Measurements from ENCODE around the gene SMIM3.
"Not testable (repeated sequence)": the region's sequence is repeated elsewhere in the genome, so short reads cannot be mapped to it uniquely, and the experiment has no call there.

Gene SMIM3, protein sequence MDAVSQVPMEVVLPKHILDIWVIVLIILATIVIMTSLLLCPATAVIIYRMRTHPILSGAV

DNA sequence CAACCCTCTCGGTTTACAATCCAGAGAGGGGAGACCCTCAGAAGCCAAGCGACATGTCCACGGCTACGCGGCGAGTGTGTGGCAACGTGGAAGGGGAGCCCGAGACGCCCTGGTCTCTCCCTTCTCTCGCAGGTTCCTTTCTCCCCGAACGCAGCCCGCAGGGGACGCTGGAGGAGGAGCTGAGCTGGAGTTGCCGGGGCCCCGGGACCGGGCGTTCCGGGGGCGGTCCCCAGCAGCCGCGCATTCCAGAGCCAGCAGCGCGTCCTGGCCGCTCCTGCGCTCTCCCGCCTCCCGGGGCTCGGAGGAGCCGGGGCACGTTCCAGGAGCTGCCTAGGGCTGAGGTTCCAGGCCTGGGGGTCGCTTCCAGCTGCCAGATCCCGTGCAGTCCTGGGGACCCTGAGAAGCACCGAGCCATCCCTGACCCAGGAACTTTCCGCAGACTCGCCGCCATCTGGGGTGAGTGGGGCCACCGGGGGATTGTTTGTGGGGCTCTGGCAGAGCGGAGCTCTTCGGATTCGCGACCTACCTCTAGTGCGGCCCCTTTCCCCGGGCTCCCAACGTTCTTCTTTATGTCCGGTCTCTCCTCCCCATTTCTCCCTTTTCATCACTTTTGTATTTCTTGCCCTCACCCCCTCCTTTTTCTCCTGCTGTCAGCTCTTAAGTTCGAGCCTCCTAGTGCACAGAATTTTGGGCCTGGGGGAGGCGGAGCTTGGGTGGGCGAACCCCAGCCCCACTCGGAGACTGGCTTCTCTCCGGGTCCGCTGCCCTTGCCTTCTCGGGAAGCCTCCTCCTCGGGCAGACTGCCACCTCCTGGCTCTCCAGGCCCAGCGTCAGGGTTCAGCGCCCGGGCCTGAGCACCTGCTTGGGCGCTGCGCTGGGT lies at the start of gene SMIM3:
Gene SMIM3, plus strand, starts transcription at position 241 of the 880 bp plus-strand sequence. CDS start 16,684 bp downstream, outside the sequence.
- DNase-seq: peak; percentile 71

- no peak for DNase-seq
These were observed 48.7 kb upstream of the SMIM3 start for GRCh38 chr5:150729859-150730258.

GRCh38 chr5:150731669-150732242 lies 46.8 kb upstream of the SMIM3 start:
- no peak for DNase-seq

DNA sequence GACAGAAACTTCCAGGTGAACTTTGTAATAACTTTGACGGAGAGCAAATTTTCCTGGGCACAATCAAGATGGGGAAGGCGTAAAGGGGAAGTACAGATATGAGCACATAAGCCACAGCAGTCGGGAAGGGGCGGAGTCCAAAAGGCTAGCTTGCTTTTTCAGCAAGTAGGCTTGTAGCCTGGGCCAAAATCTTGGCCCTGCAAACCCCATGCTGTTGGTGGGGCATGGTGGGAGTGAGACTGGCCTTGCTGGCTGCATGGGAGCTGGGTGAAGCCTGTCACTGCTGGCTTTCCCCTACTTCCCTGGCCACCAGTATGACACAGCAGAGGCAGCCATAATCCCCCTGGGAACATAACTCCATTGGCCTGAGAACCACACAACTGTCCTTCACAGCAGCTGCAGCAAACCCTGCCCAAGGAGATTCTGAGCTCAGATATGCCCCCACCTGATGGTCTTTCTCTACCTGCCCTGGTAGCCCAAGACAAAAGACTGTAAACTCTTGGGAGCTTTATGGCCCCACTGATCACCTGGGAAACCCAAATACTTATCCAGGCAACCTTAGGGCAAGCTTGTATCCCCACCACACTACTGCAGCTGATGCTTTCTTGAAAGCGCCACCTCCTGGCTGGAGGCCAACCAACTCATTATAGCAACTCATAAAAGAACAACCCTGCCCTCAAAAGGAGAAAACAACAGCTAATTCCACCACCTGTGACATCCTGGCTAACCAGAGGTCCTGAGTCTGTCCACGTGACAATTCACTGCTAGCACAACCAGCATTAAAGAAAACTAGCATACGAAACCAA lies 43.8 kb upstream of the SMIM3 start:
- DNase-seq: no peak

DNA sequence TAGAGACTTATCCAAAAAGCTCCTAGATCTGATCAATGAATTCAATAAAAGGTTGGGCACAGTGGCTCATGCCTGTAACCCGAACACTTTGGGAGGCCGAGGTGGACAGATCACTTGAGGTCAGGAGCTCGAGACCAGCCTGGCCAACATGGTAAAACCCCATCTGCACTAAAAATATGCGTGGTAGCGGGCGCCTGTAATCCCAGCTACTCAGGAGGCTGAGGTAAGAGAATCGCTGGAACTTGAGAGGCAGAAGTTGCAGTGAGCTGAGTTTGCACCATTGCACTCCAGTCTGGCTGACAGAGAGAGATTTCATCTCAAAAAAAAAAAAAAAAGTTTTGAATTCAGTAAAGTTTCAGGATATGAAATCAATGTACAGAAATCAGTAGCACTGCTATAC lies 39.7 kb upstream of the SMIM3 start:
- no peak for DNase-seq

- DNase-seq: no peak
These were observed 37.6 kb upstream of the SMIM3 start for GRCh38 chr5:150740992-150741391.

DNA sequence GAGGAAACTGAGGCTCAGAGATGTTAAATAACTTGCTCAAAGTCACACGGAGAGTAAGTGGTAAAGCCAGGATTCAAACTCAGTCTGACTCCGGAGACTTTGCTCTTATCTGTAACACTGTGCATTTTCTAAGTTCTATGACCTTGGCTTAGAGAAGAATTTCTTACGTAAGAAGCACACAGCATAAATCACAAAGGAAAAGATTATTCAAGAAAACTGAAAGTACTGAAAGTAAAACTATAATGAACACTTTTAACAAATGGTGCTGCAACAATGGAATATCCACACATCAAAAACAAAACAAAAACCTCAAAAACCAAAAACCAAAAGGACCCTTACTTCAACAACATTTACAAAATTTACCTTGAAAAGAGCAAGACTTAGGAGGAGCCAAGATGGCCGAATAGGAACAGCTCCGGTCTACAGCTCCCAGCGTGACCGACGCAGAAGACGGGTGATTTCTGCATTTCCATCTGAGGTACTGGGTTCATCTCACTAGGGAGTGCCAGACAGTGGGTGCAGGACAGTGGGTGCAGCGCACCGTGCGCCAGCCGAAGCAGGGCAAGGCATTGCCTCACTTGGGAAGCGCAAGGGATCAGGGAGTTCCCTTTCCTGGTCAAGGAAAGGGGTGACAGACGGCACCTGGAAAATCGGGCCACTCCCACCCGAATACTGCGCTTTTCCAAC lies 36.0 kb upstream of the SMIM3 start:
- DNase-seq: not testable (repeated sequence)

- DNase-seq: not testable (repeated sequence)
These were observed 35.4 kb upstream of the SMIM3 start for GRCh38 chr5:150743142-150743488.

DNA sequence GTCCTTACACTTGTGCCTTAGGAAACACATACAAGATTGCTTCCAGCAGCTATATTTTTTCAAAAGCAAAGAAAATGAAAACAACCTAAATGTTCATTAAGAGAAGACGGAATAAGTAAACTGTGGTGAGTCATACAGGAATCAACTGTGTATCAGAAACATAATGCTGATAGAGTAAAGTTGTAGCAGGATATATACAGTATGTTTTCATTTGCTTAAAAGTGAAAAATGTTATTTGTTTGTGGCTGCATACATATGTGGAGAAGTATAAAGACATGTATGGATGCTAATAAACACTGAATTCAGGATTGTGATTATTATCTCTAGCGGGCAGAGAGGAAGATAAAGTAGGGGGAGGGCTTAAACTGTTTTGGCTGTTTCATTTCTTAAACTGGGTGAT lies 28.1 kb upstream of the SMIM3 start:
- no peak for DNase-seq

GRCh38 chr5:150751096-150751891 lies 27.3 kb upstream of the SMIM3 start:
- no peak for DNase-seq

- no peak for DNase-seq
These were observed 25.1 kb upstream of the SMIM3 start for GRCh38 chr5:150753463-150753862.

DNA sequence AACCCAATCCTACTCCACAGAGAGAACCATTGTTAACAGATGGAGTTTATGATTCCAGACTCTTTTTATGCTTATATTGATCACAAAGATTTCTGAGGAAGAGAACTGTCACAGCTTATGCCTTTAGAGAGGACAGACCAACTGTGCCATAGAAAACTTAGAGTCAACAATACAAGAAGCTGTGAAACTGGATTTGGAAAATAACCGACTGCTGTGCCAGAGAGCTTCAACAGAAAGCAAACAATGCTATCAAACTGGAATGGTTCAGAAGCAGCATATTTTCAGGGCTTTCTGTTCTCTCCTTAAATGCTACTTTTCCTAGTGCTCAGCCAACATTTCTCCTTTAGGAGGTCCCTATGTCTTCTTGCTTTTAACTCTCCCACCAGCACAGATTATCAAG lies 24.7 kb upstream of the SMIM3 start:
- DNase-seq: no peak

- no peak for DNase-seq
These were observed 21.4 kb upstream of the SMIM3 start for GRCh38 chr5:150757087-150757649.

DNA sequence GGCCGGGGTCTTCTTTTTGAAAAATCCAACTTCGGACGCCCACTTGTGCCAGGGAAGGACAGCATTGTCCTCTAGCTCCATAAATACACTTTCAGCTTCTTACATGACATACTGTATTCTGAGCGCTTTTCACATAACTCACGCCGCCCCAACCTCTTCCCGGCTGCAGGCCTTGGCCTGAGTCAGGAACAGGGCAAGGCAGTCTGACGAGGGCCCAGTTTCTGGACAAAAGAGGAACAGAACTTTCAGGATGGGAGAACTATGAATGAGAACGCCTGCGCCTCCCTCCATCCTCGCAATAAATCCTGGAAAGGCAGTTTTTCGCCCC lies 20.4 kb upstream of the SMIM3 start:
- DNase-seq: no peak

GRCh38 chr5:150758531-150759333 lies 19.8 kb upstream of the SMIM3 start, which contains the start of gene DCTN4:
TSS of gene DCTN4 (minus strand) at chr5:150759017. CDS start at chr5:150758993, 24 bp downstream.
- peak; percentile 92 for DNase-seq

GRCh38 chr5:150759334-150759583 lies 19.3 kb upstream of the SMIM3 start:
- DNase-seq: no peak

DNA sequence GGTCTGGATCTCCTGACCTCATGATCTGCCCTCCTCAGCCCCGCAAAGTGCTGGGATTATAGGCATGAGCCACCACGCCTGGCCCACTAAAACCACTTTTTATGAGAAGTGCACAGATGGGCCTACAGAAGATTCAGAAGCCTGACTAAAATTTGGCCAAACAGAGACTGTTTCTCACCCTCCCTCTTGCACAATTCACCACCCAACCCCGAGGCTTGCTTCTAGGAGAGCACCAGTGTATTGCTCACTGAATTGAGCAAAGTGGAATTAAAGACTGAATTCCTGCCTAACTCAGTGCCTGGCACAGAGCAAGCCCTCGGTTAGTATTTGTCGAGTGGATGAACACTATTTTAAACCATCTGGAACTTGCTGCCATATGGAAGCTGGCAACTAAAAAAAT lies 16.3 kb upstream of the SMIM3 start:
- DNase-seq: no peak

GRCh38 chr5:150763023-150763769 lies 15.4 kb upstream of the SMIM3 start:
- no peak for DNase-seq

- no peak for DNase-seq
These were observed 14.0 kb upstream of the SMIM3 start for GRCh38 chr5:150764530-150764929.

DNA sequence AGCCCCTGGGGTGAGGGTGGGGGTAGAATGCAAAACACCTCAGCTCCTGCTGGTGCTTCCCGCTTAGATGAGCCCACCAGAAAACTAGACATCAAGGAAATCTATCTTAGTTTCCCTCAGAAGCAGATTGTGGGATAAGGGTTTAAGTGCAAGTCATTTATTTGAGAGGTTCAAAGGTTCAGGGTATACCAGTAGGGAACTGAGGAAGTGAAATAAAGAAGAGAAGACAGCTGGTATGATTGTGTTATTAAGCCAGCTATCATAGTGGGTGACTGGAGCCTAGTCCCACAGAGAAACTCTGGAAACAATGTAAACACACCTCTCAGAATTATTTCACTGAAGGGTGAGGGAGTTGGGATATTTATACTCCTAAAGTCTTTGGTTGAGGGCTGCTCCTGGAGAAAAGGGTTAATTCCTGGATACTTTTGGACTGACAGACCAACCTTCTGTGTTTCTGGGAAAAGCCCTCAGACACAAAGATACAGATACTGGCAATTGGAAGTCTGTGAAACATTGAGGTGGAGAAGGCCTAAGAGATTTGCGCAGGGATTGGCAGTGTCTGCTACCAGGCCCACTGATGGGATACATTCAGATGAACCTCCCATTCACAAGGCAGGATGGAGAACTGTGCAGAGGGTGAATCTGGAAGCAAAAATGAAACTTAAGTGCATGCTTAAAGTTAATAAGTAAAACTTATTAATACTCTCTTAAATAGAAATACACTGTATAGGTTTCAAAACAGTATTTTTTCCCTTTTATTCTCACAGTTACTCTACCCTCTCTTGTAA lies 13.4 kb upstream of the SMIM3 start:
- no peak for DNase-seq
